Sigmoid colon (tissue), 7 donors: ENCODE data around the gene C8B. TPM values are rescaled to one million over a fixed set of nuclear protein-coding genes. Genes with fewer than 3 reads are reported as not detected.

ENCODE experiments used
- DNase-seq: peaks from one replicate; pipeline ENCODE4 v3.0.0-alpha.2; 2019
- H3K27ac ChIP-seq, 4 donors: fragments of 200-600 bp; sonication (generic); one replicate each; pipeline ENCODE4 v1.5.1; 2016 to 2019; ENCODE audit warnings: mild to moderate bottlenecking in 1 of 4
- H3K27me3 ChIP-seq, 3 donors: fragments of 200-600 bp; sonication (generic); one replicate each; pipeline ENCODE4 v1.5.1; 2019; ENCODE audit warnings: mild to moderate bottlenecking in 1 of 3
- H3K36me3 ChIP-seq, 4 donors: fragments of 200-600 bp; sonication (generic); one replicate each; pipeline ENCODE4 v1.5.1; 2016 to 2019
- H3K4me1 ChIP-seq, 4 donors: fragments of 200-600 bp; sonication (generic); one replicate each; pipeline ENCODE4 v1.5.1; 2017 to 2019
- H3K4me3 ChIP-seq, 4 donors: fragments of 200-600 bp; sonication (generic); one replicate each; pipeline ENCODE4 v1.5.1; 2017 to 2019; ENCODE audit warnings: mild to moderate bottlenecking in 2 of 4, moderate library complexity in 1 of 4
- H3K9me3 ChIP-seq, 4 donors: fragments of 200-600 bp in 3 of 4; sonication (generic) in 3 of 4; one replicate each; pipeline versions ENCODE4 v1.5.1 to v1.6.1; 2013 to 2019
- CTCF ChIP-seq, 4 experiments: fragments of 450-650 bp in 3 of 4; fragments of 200-600 bp in 1 of 4; IDR thresholded peaks; one replicate each; pipeline ENCODE4 v1.5.1; 2016 to 2019; ENCODE audit warnings: antibody characterized with exemption in 4 of 4, mild to moderate bottlenecking in 3 of 4, moderate library complexity in 2 of 4
- EP300 ChIP-seq, 4 donors: sonication (generic); formaldehyde crosslinking; IDR thresholded peaks; one replicate each; pipeline ENCODE4 v1.6.1; 2017; ENCODE audit warnings: antibody characterized with exemption in 4 of 4
- POLR2A ChIP-seq, 2 donors: fragments of 450-650 bp; IDR thresholded peaks; one replicate each; pipeline ENCODE4 v1.6.1; 2016; ENCODE audit warnings: antibody characterized with exemption in 2 of 2, mild to moderate bottlenecking in 2 of 2, moderate library complexity in 2 of 2
- POLR2AphosphoS5 ChIP-seq, 4 donors: sonication (generic); formaldehyde crosslinking; IDR thresholded peaks; one replicate each; pipeline ENCODE4 v1.6.1; 2017; ENCODE audit warnings: antibody characterized with exemption in 4 of 4
- WGBS, 2 donors: extraction: QIAGEN DNeasy Blood & Tissue Kit; methylation state at CpG; one replicate each; pipeline ENCODE4 v1.1.7; 2013; 5-methylcytosine and 5-hydroxymethylcytosine counted together
- intact Hi-C: fragments of 100-400 bp; cut with DNase I; formaldehyde crosslinking; loops from one replicate; pipeline ENCODE4 v1.15.1; 2023
- polyA plus RNA-seq, 3 donors: library from polyadenylated mRNA; stranded (reverse); fragments of 200-250 nt; gene quantifications; one replicate each; pipeline ENCODE4 v1.2.3, GENCODE V29; 2013
- total RNA-seq, 4 donors: library from RNA; depleted of rRNA; stranded (reverse); fragments of >200 nt; gene quantifications; one replicate each; pipeline ENCODE4 v1.1.0, GENCODE V29; 2016
- donor health status: healthy with polysubstance abuse.
- donor health status: Bipolar disorder and iron deficiency.
- donor health status: healthy.

C8B gene
- total and polyA plus RNA-seq, 7 donors = not detected

GRCh38 chr1:56966698-56966999 is 834 bp upstream of the C8B start:
- Histone ChIP-seq H3K36me3 (no peaks in the 10 kb centered on the region), H3K27me3 (no peaks in the 10 kb centered on the region), H3K4me1 (no peaks in the 10 kb centered on the region), H3K9me3 (no peaks in the 10 kb centered on the region), H3K4me3 (no peak overlapping the region), H3K27ac (no peak overlapping the region)
- 79 to 96% methylated on average over 1 of the region's 1 CpG for WGBS, 2 donors
- DNase-seq = no peak
- TF ChIP-seq EP300 (IDR thresholded peaks at IDR 0.05) (no peak), POLR2AphosphoS5 (IDR thresholded peaks at IDR 0.05) (no peak), CTCF (IDR thresholded peaks at IDR 0.05) (no peak), POLR2A (IDR thresholded peaks at IDR 0.05) (no peak)
- intact Hi-C loops = no loop called here

GRCh38 chr1:56965191-56965590 is 624 bp downstream of the C8B start:
- H3K9me3 ChIP-seq = no peaks in the 10 kb centered on the region
- no peaks in the 10 kb centered on the region for H3K4me1 ChIP-seq
- no peak for DNase-seq
- TF ChIP-seq CTCF (IDR thresholded peaks at IDR 0.05) (no peak), POLR2A (IDR thresholded peaks at IDR 0.05) (no peak), EP300 (IDR thresholded peaks at IDR 0.05) (no peak), POLR2AphosphoS5 (IDR thresholded peaks at IDR 0.05) (no peak)
- no peaks in the 10 kb centered on the region for H3K27me3 ChIP-seq
- intact Hi-C loops = no loop called here
- no peaks in the 10 kb centered on the region for H3K36me3 ChIP-seq
- H3K27ac ChIP-seq = no peak overlapping the region
- WGBS, 2 donors = 69 to 72% methylated on average over 3 of the region's 3 CpGs
- no peak overlapping the region for H3K4me3 ChIP-seq

- H3K36me3 ChIP-seq = no peaks in the 10 kb centered on the region
- DNase-seq = no peak
- H3K27me3 ChIP-seq = no peaks in the 10 kb centered on the region
- WGBS, 2 donors = 84 to 91% methylated on average over 9 of the region's 9 CpGs
- intact Hi-C loops = no loop called here
- H3K4me1 ChIP-seq = no peaks in the 10 kb centered on the region
- no peak overlapping the region for H3K4me3 ChIP-seq
- no peak overlapping the region for H3K27ac ChIP-seq
- no peaks in the 10 kb centered on the region for H3K9me3 ChIP-seq
- TF ChIP-seq POLR2A (IDR thresholded peaks at IDR 0.05) = no peak
- TF ChIP-seq POLR2AphosphoS5 (IDR thresholded peaks at IDR 0.05) = no peak
- no peak for TF ChIP-seq CTCF (IDR thresholded peaks at IDR 0.05)
- TF ChIP-seq EP300 (IDR thresholded peaks at IDR 0.05) = no peak
Measured at GRCh38 chr1:56964349-56965017, 1.3 kb downstream of the C8B start.

- Histone ChIP-seq H3K27ac (no peak overlapping the region), H3K4me1 (no peaks in the 10 kb centered on the region), H3K4me3 (no peak overlapping the region), H3K27me3 (no peaks in the 10 kb centered on the region), H3K9me3 (no peaks in the 10 kb centered on the region), H3K36me3 (no peaks in the 10 kb centered on the region)
- WGBS, 2 donors = 84 to 86% methylated on average over 4 of the region's 4 CpGs
- intact Hi-C loops = no loop called here
- no peak for DNase-seq
- TF ChIP-seq CTCF (IDR thresholded peaks at IDR 0.05) (no peak), EP300 (IDR thresholded peaks at IDR 0.05) (no peak), POLR2A (IDR thresholded peaks at IDR 0.05) (no peak), POLR2AphosphoS5 (IDR thresholded peaks at IDR 0.05) (no peak)
Measured at GRCh38 chr1:56963667-56964066, 2.1 kb downstream of the C8B start.

GRCh38 chr1:56961426-56961825 is 4.4 kb downstream of the C8B start:
- H3K27ac ChIP-seq = no peak overlapping the region
- intact Hi-C loops = no loop called here
- WGBS, 2 donors = 89% methylated on average over 10 of the region's 10 CpGs
- no peak overlapping the region for H3K4me3 ChIP-seq
- no peak for DNase-seq
- H3K27me3 ChIP-seq = no peaks in the 10 kb centered on the region
- H3K9me3 ChIP-seq = no peaks in the 10 kb centered on the region
- TF ChIP-seq CTCF (IDR thresholded peaks at IDR 0.05) (no peak), POLR2AphosphoS5 (IDR thresholded peaks at IDR 0.05) (no peak), EP300 (IDR thresholded peaks at IDR 0.05) (no peak), POLR2A (IDR thresholded peaks at IDR 0.05) (no peak)
- no peaks in the 10 kb centered on the region for H3K36me3 ChIP-seq
- H3K4me1 ChIP-seq = no peaks in the 10 kb centered on the region
